ENCODE measurements around the gene ISOC2.
"Not testable (repeated sequence)": the region's sequence is repeated elsewhere in the genome, so short reads cannot be mapped to it uniquely, and the experiment has no call there.

ISOC2 gene

GRCh38 chr19:55440411-55441105, 20.9 kb downstream of the ISOC2 start:
- no peak for DNase-seq (ENCODE audit: low read depth)

GRCh38 chr19:55439052-55439451, 22.4 kb downstream of the ISOC2 start:
- no peak for DNase-seq (ENCODE audit: low read depth)

DNA sequence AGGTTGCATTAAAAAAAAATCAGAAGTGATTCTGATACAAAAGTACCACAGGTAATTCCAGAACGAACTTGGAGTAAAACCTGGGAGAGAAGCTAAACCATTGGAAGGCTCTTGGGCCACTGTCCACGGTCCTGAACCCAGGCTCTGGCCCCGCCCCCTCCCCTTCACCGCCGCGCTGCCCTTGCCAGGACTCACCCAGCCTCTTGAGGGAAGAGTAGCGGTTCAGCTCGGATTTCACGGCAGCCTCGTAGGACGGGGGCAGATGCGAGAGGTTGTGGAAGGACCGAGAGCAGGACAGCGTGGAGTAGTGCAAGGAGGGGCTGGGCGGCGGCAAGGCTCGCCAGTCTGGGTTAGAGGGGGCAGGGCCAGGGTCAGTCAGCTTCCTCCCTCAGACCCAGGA, 24.0 kb downstream of the ISOC2 start:
- no peak for DNase-seq (ENCODE audit: low read depth)

DNA sequence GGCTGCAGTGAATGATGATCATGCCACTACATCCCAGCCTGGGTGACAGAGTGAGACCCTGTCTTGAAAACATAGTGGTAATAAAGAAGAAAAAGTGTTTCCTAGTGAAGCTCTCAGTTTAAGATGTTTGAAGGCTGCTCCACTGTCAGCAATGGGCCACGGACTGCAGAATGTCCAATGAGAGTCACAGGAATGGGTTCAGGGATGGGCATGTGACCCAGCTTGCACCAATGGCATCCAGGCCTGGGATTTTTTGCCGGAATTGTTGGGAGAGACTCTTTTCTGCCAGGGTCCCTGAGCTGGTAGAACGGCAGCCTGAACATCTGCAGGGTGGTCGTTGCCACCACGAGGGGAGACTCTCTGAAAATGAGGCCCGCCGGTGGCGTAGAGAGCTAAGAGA, 24.6 kb downstream of the ISOC2 start:
- no peak for DNase-seq (ENCODE audit: low read depth)

DNA sequence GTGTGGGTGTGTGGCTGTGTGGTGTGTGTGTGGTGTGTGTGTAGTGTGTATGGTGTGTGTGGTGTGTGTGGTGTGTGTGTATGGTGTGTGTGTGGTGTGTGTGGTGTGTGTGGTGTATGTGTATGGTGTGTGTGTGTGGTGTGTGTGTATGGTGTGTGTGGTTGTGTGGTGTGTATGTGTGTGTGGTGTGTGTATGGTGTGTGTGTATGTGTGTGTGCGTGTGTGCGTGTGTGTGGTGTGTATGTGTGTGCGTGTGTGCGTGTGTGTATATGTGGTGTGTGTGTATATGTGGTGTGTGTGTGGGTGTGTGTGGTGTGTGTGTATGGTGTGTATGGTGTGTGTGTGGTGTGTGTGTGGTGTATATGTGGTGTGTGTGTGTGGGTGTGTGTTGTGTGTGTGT, 26.4 kb downstream of the ISOC2 start:
- DNase-seq (ENCODE audit: low read depth) = no peak

DNA sequence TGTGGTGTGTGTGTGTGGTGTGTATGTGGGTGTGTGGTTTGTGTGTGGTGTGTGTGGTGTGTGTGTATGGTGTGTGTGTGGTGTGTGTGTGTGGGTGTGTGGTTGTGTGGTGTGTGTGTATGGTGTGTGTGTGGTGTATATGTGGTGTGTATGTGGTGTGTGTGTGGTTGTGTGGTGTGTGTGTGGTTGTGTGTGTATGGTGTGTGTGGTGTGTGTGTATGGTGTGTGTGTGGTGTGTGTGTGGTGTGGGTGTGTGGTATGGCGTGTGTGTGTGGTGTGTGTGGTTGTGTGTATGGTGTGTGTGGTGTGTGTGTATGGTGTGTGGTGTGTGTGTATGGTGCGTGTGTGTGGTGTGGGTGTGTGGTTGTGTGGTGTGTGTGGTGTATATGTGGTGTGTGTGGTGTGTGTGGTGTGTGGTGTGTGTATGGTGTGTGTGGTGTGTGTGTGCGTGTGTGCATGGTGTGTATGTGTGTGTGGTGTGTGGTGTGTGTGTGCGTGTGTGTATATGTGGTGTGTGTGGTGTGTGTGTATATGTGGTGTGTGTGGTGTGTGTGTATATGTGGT, 27.0 kb downstream of the ISOC2 start:
- no peak for DNase-seq (ENCODE audit: low read depth)

DNA sequence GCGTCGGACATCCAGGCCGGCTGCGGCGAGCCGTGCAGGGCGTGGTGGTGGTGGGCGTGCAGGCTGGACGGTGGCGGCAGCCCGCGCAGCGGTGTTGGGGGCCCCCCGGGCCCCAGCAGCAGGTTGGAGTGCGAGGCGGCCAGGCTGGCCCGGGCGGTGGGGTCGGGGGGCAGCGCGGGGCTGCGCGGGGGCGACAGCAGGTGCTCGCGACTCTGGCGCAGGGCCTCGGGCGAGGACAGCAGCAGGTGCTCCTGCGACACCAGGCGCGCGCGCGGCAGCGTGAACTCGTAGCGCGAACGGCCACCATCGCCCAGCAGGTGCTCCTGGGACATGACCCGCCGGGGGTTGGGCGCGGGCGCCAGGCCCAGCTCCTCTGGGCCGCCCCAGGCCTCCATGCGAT, 28.1 kb downstream of the ISOC2 start:
- no peak for DNase-seq (ENCODE audit: low read depth)

DNA sequence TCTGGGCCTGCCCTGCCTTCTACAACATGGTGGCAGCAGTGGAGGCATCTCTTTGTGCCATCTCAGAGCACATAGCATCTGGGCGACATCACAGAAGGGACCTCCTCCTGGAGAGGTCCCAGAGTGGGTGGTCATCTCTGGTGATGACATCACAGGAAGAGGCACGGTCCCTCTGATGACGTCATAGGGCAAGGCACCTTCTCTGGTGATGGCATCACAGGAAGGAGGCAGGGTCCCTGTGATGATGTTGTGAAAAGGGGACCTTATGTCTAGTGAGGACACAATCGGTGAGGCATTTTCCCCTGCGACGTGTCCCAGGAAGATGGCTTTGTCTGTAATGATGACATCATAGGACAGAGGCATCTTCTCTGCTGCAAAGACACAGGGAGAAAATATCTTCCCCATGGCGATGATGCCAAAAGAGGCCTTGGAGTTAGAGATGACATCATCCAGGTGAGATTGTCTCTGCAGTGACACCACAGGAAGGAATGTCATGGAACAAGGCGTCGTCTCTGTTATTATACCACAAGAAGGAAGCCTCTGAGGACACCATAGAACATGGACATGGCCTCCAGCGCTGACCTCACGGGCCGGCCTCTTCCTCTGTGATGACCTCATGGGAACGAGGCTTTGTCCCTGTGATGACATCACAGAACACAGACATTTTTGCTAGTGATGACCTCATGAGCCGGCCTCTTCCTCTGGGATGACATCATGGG, 29.0 kb downstream of the ISOC2 start:
- DNase-seq (ENCODE audit: low read depth) = no peak

GRCh38 chr19:55431183-55431582, 30.3 kb downstream of the ISOC2 start:
- DNase-seq (ENCODE audit: low read depth) = no peak

DNA sequence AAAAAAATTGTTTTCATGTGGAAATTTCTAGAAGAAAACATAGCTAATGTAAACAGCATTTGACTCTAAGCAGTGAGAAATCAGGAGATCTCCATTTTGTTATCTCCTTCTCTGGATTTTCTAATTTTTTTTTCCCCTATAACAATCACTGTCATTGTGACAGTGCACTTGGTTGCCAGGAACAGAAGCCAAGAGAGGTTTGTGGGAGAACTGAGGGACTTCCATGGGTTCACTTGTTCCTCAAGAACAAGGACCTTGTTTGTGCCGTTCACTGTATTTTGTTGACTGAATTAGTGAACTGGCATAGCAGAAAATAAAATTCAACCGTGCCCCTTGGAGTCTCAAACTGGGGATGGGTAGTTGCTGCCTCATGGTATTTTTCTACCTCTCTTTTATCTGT, 35.4 kb downstream of the ISOC2 start:
- no peak for DNase-seq (ENCODE audit: low read depth)

DNA sequence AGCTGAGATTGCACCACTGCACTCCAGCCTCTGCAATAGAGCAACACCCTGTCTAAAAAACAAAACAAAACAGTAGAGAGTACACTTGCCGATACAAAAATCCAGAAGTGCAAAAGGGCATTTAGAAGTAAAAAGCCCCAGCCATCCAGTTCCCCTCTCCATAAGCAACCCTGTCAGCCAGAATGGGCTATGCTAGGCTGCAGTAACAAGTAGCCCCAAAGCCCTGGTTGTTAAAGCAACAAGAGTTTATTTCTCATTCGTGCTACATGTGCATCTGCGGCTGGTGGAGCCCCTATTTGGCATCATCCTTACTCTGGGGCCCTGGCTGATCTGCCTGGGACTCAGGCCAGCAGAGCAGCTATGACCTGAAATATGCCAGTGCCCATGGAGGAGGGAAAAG, 36.9 kb downstream of the ISOC2 start:
- no peak for DNase-seq (ENCODE audit: low read depth)

DNA sequence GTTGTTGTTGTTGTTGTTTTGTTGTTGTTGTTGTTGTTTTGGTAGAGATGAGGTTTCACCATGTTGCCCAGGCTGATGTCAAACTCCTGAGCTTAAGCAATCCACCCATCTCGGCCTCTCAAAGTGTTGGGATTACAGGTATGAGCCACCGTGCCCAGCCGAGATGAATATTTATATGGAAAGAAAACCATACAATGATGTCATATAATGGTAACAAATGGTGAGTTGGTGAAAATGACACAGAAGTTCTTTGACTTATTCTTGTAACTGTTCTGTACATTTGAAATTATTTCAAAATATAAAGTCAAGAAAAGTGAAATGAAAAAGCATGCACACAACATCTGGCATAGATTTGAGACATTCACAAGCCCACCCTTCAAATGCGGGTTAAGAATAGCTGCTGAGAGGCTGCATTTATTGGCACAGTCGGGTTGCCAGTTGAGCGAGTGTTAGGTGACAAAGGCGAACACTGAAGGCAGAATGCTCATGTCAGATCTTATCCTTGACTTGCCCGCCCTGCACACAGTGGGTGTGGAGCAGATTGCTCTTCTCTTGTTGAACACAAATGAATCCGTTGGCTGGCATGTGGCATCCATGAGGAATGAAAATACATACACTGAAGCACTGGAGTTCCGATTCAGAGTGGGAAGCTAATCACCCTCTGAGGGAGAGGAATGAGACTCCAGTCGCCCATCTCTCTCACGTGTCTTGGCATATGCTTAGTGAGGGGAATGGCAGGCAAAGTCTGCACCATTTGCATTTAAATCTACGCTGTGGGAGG, 38.0 kb downstream of the ISOC2 start:
- DNase-seq (ENCODE audit: low read depth) = no peak

DNA sequence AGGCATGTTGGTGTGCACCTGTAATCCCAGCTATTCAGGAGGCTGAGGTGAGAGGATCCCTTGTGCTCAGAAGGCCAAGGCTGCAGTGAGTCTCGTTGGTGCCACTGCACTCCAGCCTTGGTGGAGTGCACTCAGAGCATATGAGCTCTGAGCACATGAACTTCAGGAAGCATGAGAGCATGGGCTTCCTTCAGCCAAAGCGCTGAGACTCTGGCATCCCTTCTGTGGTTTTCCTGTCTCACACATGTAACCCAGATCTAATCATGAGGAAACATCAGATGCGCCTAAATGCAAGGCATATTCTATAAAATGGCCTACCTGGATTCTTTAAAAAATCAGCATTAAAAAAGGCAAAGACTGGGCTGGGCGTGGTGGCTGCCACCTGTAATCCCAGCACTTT, 40.2 kb downstream of the ISOC2 start:
- not testable (repeated sequence) for DNase-seq (ENCODE audit: low read depth)

- no peak for DNase-seq (ENCODE audit: low read depth)
These were observed 41.7 kb downstream of the ISOC2 start for GRCh38 chr19:55419624-55420236.

- no peak for DNase-seq (ENCODE audit: low read depth)
These were observed 42.3 kb downstream of the ISOC2 start for GRCh38 chr19:55419103-55419502.

DNA sequence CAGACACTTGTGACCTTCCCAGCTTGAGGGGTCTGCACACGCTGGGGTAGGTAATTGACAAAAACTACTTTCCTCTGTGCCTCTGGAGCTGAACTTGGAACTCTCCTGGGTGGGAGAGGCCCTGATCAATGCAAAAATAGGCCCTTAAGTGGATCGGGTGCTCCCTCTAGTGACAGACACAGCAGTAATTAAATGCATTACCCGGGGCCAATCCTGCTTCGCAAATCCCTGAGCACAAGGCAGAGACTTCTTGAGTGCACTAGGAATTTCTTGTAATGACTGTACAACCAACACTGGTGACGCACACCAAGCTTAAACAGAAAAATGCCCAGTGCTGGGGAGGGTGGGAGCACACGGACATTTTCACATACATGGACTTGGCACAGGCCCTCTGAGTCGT, 43.3 kb downstream of the ISOC2 start:
- DNase-seq (ENCODE audit: low read depth) = no peak

DNA sequence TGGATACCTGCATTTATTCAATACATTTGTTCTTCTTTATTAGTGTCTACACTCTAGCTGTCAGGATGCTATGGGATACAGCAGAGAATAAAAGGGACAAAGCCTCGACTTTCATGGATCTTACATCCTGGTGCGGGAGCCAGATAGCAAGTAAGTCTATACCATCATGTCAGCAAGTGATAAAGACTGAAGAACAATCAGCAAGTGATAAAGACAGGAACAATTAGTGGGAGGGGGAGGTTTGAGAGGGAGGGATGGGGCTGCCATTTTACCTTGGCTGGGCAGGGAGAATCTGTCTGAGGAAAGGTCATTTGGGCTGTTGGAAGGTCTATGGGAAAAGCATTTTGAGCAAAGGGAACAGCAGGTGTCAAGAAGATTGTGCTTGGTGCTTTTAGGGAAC, 51.3 kb downstream of the ISOC2 start:
- no peak for DNase-seq (ENCODE audit: low read depth)

- DNase-seq (ENCODE audit: low read depth) = not testable (repeated sequence)
These were observed 52.3 kb downstream of the ISOC2 start for GRCh38 chr19:55409179-55409578.

GRCh38 chr19:55408533-55408872, 52.9 kb downstream of the ISOC2 start:
- no peak for DNase-seq (ENCODE audit: low read depth)

GRCh38 chr19:55407800-55408532, 53.5 kb downstream of the ISOC2 start:
- peak; percentile 95 for DNase-seq (ENCODE audit: low read depth)

DNA sequence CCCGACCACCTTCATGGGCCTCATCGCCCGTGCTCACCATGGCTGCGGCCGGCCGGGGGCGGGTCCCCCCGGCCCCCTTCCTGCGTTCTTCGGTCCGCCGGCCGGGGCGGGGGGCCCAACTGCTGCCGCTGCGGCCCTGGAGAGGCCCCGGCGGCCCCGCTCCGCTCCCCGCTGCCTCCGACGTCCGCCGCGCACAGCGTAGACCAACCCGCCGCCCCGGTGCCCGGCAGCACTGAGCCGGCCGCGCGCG, 54.0 kb downstream of the ISOC2 start, which contains the start of gene UBE2S:
UBE2S (minus strand) TSS at position 239 of the 250 bp plus-strand sequence; CDS start at position 40, 199 bp downstream.
- DNase-seq (ENCODE audit: low read depth) = not testable (repeated sequence)
